Body of pancreas (tissue), 4 donors: ENCODE results near the gene GPN3. TPM values are rescaled to one million over a fixed set of nuclear protein-coding genes. Genes with fewer than 3 reads are reported as not detected.
A peak's percentile ranks its signal among the peaks of the same experiment; 100 is the strongest.

ENCODE experiments used
- ATAC-seq: fragments of 150-250 bp; one replicate; pipeline ENCODE4 v1.9.1; 2016
- DNase-seq, 4 donors: peaks; one replicate each; pipeline ENCODE4 v3.0.0-alpha.2; 2019
- H3K27ac ChIP-seq, 4 donors: fragments of 200-600 bp; sonication (generic); 1 replicate in 3 of 4; 2 replicates in 1 of 4; pipeline versions ENCODE4 v1.5.1 to v1.6.1; 2016 to 2019; ENCODE audit warnings: mild to moderate bottlenecking in 1 of 4, mixed read lengths in 1 of 4, moderate library complexity in 1 of 4
- H3K27me3 ChIP-seq, 2 donors: fragments of 200-600 bp; sonication (generic); one replicate each; pipeline ENCODE4 v1.6.0; 2016; ENCODE audit warnings: mild to moderate bottlenecking in 1 of 2
- H3K36me3 ChIP-seq, 2 donors: fragments of 200-600 bp; sonication (generic); replicated peaks in 1 of 2; 2 replicates each; pipeline ENCODE4 v1.5.1; 2016; ENCODE audit warnings: low read depth in 2 of 2; ENCODE audit not compliant: insufficient read depth in 1 of 2
- H3K4me1 ChIP-seq: fragments of 200-600 bp; sonication (generic); one replicate; pipeline ENCODE4 v1.6.0; 2016
- H3K4me3 ChIP-seq, 2 donors: fragments of 200-600 bp; sonication (generic); 1 replicate in 1 of 2; 2 replicates in 1 of 2; pipeline ENCODE4 v1.5.1; 2016 to 2019
- H3K9me3 ChIP-seq, 3 donors: fragments of 200-600 bp; sonication (generic); 1 replicate in 2 of 3; 2 replicates in 1 of 3; pipeline ENCODE4 v1.5.1; 2016
- POLR2A ChIP-seq, 3 donors: fragments of 450-650 bp; IDR thresholded peaks; one replicate each; pipeline ENCODE4 v1.6.1; 2016; ENCODE audit warnings: antibody characterized with exemption in 3 of 3, mild to moderate bottlenecking in 2 of 3
- WGBS, 2 donors: methylation state at CpG; one replicate each; pipeline ENCODE4 v1.1.5; 2017; 5-methylcytosine and 5-hydroxymethylcytosine counted together
- intact Hi-C: fragments of 100-400 bp; cut with DNase I; formaldehyde crosslinking; loops from one replicate; pipeline ENCODE4 v1.15.1; 2023
- total RNA-seq, 2 donors: library from RNA; depleted of rRNA; stranded (reverse); fragments of >200 nt; gene quantifications; one replicate each; pipeline ENCODE4 v1.1.0, GENCODE V29; 2016
- TF ChIP-seq, protein P1 (sequence below), 7 experiments: fragments of 450-650 bp in 4 of 7; fragments of 200-600 bp in 3 of 7; sonication (generic) in 3 of 7; IDR thresholded peaks; one replicate each; pipeline ENCODE4 v1.5.1; 2016 to 2019; ENCODE audit warnings: antibody characterized with exemption in 7 of 7

Gene GPN3
- total RNA-seq: 1 to 10 TPM; 5.6 to 8.0 TPM

DNA sequence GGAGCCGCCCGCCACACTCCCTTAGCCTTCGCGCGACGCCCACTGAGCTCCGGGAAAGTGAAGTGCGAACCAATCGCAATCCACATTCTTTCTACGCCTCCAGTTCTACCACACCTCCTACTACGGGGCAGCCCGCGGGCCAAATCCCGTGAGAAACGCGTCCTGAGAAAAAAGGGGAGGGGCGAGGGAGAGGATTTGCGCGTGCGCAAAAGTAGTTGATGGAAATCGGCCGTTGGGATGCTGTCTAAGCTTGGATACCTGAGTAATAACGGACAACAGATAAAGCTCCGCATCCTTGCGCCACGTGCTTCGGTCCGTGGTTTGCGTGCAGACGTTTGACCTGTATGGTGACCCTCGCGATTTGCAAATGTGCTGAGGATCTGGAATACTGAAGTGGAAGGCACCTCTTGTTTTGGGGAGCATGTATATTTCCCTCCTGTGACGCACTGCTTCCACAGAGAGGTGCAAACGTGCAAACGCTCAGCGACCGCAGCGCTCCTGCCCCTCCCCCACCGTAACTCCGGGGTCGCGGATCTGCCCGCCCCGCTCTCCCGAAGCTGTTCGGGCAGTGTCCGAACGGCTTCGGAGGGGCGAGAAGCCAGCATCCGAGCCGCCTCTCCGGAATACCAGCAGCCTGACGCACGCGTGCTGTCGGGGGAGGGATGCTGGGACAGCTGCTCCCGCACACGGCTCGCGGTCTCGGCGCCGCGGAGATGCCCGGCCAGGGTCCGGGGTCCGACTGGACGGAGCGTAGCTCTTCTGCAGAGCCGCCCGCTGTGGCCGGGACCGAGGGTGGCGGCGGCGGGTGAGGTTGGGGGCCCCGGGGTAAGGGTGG is at the start of gene GPN3, which contains the start of gene FAM216A:
Gene GPN3, minus strand, starts transcription at position 44 of the 835 bp plus-strand sequence. CDS start 54 bp downstream, outside the sequence.
Gene FAM216A, plus strand, starts transcription at position 632 of the 835 bp plus-strand sequence. Its CDS starts 31 bp downstream, at position 663.
- Histone ChIP-seq H3K36me3 (peaks cover 0 to 6% of the 10 kb centered on the region in 2 donors), H3K4me3 (peak within 1 kb of the TSS; percentile 33 to 56), H3K27ac (peak within 1 kb of the TSS; percentile 71 to 91 (median 80)), H3K4me1 (peaks cover 25% of the 10 kb centered on the region), H3K27me3 (no peaks in the 10 kb centered on the region), H3K9me3 (no peaks in the 10 kb centered on the region)
- peak; percentile 98 for ATAC-seq
- WGBS, 2 donors: 0 to 1% methylated on average over 50 to 78 of the region's 78 CpGs
- intact Hi-C loops: no loop called here
- TF ChIP-seq, protein P1, sequence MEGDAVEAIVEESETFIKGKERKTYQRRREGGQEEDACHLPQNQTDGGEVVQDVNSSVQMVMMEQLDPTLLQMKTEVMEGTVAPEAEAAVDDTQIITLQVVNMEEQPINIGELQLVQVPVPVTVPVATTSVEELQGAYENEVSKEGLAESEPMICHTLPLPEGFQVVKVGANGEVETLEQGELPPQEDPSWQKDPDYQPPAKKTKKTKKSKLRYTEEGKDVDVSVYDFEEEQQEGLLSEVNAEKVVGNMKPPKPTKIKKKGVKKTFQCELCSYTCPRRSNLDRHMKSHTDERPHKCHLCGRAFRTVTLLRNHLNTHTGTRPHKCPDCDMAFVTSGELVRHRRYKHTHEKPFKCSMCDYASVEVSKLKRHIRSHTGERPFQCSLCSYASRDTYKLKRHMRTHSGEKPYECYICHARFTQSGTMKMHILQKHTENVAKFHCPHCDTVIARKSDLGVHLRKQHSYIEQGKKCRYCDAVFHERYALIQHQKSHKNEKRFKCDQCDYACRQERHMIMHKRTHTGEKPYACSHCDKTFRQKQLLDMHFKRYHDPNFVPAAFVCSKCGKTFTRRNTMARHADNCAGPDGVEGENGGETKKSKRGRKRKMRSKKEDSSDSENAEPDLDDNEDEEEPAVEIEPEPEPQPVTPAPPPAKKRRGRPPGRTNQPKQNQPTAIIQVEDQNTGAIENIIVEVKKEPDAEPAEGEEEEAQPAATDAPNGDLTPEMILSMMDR (IDR thresholded peaks at IDR 0.05): no peak
- peak in 1 of 3 donors; percentile 19 for TF ChIP-seq POLR2A (IDR thresholded peaks at IDR 0.05)
- peak; percentile 96 to 98 (median 97) for DNase-seq

DNA sequence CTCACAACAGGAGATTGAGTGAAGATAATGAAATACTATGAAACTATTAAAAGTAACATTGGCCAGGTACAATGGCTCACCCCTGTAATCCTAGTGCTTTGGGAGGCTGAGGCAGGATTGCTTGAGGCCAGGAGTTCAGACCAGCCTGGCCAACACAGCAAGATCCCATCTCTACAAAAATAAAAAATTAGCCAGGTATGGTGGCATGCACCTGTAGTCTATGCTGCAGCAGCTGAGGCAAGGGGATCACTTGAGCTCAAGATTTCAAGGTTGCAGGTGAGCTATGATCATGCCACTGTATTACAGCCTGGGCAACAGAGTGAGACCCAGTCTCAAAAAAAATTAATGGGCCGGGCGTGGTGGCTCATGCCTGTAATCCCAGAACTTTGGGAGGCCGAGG is 48.9 kb upstream of the GPN3 start:
- ATAC-seq (no peak), DNase-seq (no peak)
- H3K4me1 ChIP-seq: peaks cover 6% of the 10 kb centered on the region
- no peak overlapping the region for H3K4me3 ChIP-seq
- TF ChIP-seq POLR2A (IDR thresholded peaks at IDR 0.05): no peak
- TF ChIP-seq, protein P1 (IDR thresholded peaks at IDR 0.05): no peak
- no peaks in the 10 kb centered on the region for H3K27me3 ChIP-seq
- no peaks in the 10 kb centered on the region for H3K9me3 ChIP-seq
- 56 to 68% methylated on average over 3 of the region's 3 CpGs for WGBS, 2 donors
- H3K27ac ChIP-seq: no peak overlapping the region
- intact Hi-C loops: no loop called here
- H3K36me3 ChIP-seq: no peaks in the 10 kb centered on the region

DNA sequence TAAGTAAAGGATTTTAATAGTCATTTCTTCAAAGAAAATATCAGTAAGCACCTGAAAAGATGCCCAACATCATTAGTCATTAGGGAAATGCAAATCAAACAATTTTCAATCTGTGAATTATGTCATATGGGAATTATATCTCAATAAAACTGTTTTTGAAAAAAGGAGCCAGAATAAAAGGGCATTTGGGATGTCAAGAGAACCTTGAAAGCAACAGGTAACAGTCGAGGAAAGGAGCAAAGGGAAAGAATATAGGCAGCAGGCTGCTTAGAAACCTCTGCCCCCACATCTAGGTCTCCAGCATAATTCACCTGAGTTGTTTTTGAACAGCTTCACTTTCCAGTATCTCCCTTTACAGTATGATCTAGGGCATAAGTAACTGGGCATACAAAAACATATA is 46.3 kb upstream of the GPN3 start:
- H3K27ac ChIP-seq: no peak overlapping the region
- peaks cover 6% of the 10 kb centered on the region for H3K4me1 ChIP-seq
- TF ChIP-seq, protein P1 (IDR thresholded peaks at IDR 0.05): no peak
- TF ChIP-seq POLR2A (IDR thresholded peaks at IDR 0.05): no peak
- no peaks in the 10 kb centered on the region for H3K9me3 ChIP-seq
- H3K27me3 ChIP-seq: no peaks in the 10 kb centered on the region
- DNase-seq: no peak
- H3K36me3 ChIP-seq: no peaks in the 10 kb centered on the region
- ATAC-seq: no peak
- 30 to 31% methylated on average over 1 of the region's 1 CpG for WGBS, 2 donors
- intact Hi-C loops: no loop called here
- no peak overlapping the region for H3K4me3 ChIP-seq

DNA sequence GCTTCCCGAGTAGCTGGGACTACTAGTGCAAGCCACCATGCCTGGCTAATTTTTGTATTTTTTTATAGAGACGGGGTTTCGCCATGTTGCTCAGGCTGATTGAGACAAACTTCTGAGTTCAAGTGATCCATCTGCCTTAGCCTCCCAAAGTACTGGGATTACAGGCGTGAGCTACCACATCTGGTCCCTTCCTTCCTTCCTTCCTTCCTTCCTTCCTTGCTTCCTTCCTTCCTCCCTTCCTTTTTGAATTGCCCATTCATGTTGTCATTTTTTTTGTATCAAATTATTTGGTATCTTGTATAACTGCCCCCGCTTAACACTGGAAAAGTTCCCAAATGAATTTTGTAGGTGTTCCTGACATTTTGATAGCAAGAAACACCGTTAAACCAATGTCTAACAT is 45.8 kb upstream of the GPN3 start:
- ATAC-seq: no peak
- no peak for TF ChIP-seq POLR2A (IDR thresholded peaks at IDR 0.05)
- TF ChIP-seq, protein P1 (IDR thresholded peaks at IDR 0.05): no peak
- WGBS, 2 donors: 56 to 65% methylated on average over 6 of the region's 6 CpGs

More for the DNA sequence above, 45.8 kb upstream of the GPN3 start:
- Histone ChIP-seq H3K4me1 (peaks cover 6% of the 10 kb centered on the region), H3K4me3 (no peak overlapping the region), H3K9me3 (no peaks in the 10 kb centered on the region), H3K27ac (no peak overlapping the region), H3K27me3 (no peaks in the 10 kb centered on the region), H3K36me3 (no peaks in the 10 kb centered on the region)
- DNase-seq: no peak
- intact Hi-C loops: no loop called here
